Choroid plexus epithelial cell (primary cell): ENCODE measurements around the gene ANOS1.

ENCODE experiments used
- DNase-seq: peaks from one replicate; pipeline ENCODE4 v3.0.0-alpha.2; 2010; ENCODE audit warnings: low read depth
- H3K4me3 ChIP-seq: 2 replicates; pipeline ENCODE4 v1.5.1; 2011; ENCODE audit warnings: low read depth, mild to moderate bottlenecking, control low read depth, low read length, moderate library complexity
- CTCF ChIP-seq: conservative IDR thresholded peaks from 2 replicates; pipeline ENCODE4 v1.5.1; 2011; ENCODE audit warnings: low read depth, mild to moderate bottlenecking, control low read depth, inconsistent platforms, low read length, moderate library complexity

The ANOS1 gene

GRCh38 chrX:8684201-8684965, 47.6 kb downstream of the ANOS1 start:
- no peak for DNase-seq
- H3K4me3 ChIP-seq, result no peak overlapping the region
- TF ChIP-seq CTCF, result no peak

GRCh38 chrX:8683687-8684086, 48.2 kb downstream of the ANOS1 start:
- no peak for DNase-seq
- H3K4me3 ChIP-seq, result no peak overlapping the region
- TF ChIP-seq CTCF, result no peak

- no peak overlapping the region for H3K4me3 ChIP-seq
- no peak for TF ChIP-seq CTCF
- DNase-seq, result no peak
Measured at GRCh38 chrX:8679550-8679949, 52.4 kb downstream of the ANOS1 start.

GRCh38 chrX:8675006-8675630, 56.8 kb downstream of the ANOS1 start:
- H3K4me3 ChIP-seq, result no peak overlapping the region
- DNase-seq, result no peak
- TF ChIP-seq CTCF, result no peak

GRCh38 chrX:8673201-8673600, 58.7 kb downstream of the ANOS1 start:
- no peak for DNase-seq
- H3K4me3 ChIP-seq, result no peak overlapping the region
- no peak for TF ChIP-seq CTCF

- no peak for TF ChIP-seq CTCF
- no peak overlapping the region for H3K4me3 ChIP-seq
- no peak for DNase-seq
Measured at GRCh38 chrX:8672176-8672575, 59.8 kb downstream of the ANOS1 start.

- no peak overlapping the region for H3K4me3 ChIP-seq
- no peak for TF ChIP-seq CTCF
- DNase-seq, result no peak
Measured at GRCh38 chrX:8668813-8669212, 63.1 kb downstream of the ANOS1 start.
